B cell (primary cell): ENCODE results near the gene UBE2J2. TPM values are rescaled to one million over a fixed set of nuclear protein-coding genes. Genes with fewer than 3 reads are reported as not detected.

Experiments
- ATAC-seq: fragments of 200-7000 bp; cut with Tn5 transposase; one replicate; pipeline ENCODE4 v1.10.0; 2021; ENCODE audit warnings: low read depth, mild to moderate bottlenecking, moderate number of reproducible peaks, moderate library complexity
- CTCF ChIA-PET: fragments of 350-600 bp; sonication (Branson Sonifier 250); formaldehyde crosslinking; loops from one replicate; lab custom pipeline; 2021; ENCODE audit warnings: antibody characterized with exemption, inconsistent platforms; lab: Charles Lee
- POLR2A ChIA-PET: fragments of 350-600 bp; sonication (Branson Sonifier 250); formaldehyde crosslinking; loops from one replicate; lab custom pipeline; 2021; ENCODE audit warnings: antibody characterized with exemption; lab: Charles Lee
- DNase-seq: peaks from one replicate; pipeline ENCODE4 v3.0.0; 2013
- H2AFZ ChIP-seq: 2 replicates; pipeline ENCODE4 v1.6.1; 2012; ENCODE audit warnings: mild to moderate bottlenecking, low read depth, low read length; ENCODE audit not compliant: insufficient read depth, poor library complexity, severe bottlenecking
- H3K27ac ChIP-seq, 2 donors: 1 replicate in 1 of 2; 2 replicates in 1 of 2; pipeline ENCODE4 v1.5.1; 2012 to 2013; ENCODE audit warnings: low read length in 2 of 2, mild to moderate bottlenecking in 2 of 2, moderate library complexity in 1 of 2
- H3K27me3 ChIP-seq, 4 experiments: fragments of 200-600 bp in 1 of 4; sonication (generic) in 1 of 4; replicated peaks in 1 of 4; 1 replicate in 2 of 4; 2 replicates in 2 of 4; pipeline versions ENCODE4 v1.6.1 to v1.7.0; 2013 to 2016; ENCODE audit warnings: low read length in 3 of 4, mild to moderate bottlenecking in 2 of 4, mixed read lengths in 1 of 4, moderate library complexity in 1 of 4; ENCODE audit not compliant: insufficient read depth in 4 of 4, control insufficient read depth in 3 of 4; ENCODE audit errors: control extremely low read depth in 1 of 4
- H3K36me3 ChIP-seq, 2 experiments: replicated peaks in 1 of 2; 1 replicate in 1 of 2; 2 replicates in 1 of 2; pipeline versions ENCODE4 v1.6.1 to v1.7.1; 2013; ENCODE audit warnings: low read length in 1 of 2; ENCODE audit not compliant: insufficient read depth in 2 of 2, control insufficient read depth in 1 of 2; ENCODE audit errors: control extremely low read depth in 1 of 2, extremely low read depth in 1 of 2
- H3K4me1 ChIP-seq, 2 donors: fragments of 200-600 bp in 1 of 2; sonication (generic) in 1 of 2; 1 replicate in 1 of 2; 2 replicates in 1 of 2; pipeline versions ENCODE4 v1.5.1 to v1.6.1; 2013 to 2017; ENCODE audit warnings: low read length in 2 of 2; ENCODE audit not compliant: control insufficient read depth in 2 of 2, insufficient read depth in 2 of 2
- H3K4me2 ChIP-seq: replicated peaks from 2 replicates; pipeline ENCODE3; 2012; ENCODE audit warnings: mild to moderate bottlenecking, low read depth, low read length; ENCODE audit not compliant: poor library complexity, severe bottlenecking
- H3K4me3 ChIP-seq, 5 experiments: fragments of 200-600 bp in 1 of 5; sonication (generic) in 1 of 5; 1 replicate in 3 of 5; 2 replicates in 2 of 5; pipeline versions ENCODE4 v1.5.1 to v1.7.0; 2011 to 2016; ENCODE audit warnings: low read length in 4 of 5, mild to moderate bottlenecking in 4 of 5, low read depth in 2 of 5, control low read depth in 1 of 5, moderate library complexity in 1 of 5; ENCODE audit not compliant: insufficient read depth in 1 of 5; ENCODE audit errors: control extremely low read depth in 1 of 5, extremely low read depth in 1 of 5
- H3K79me2 ChIP-seq: fragments of 200-600 bp; sonication (generic); one replicate; pipeline ENCODE4 v1.6.0; 2016; ENCODE audit warnings: low read length; ENCODE audit not compliant: control insufficient read depth, insufficient read depth
- H3K9ac ChIP-seq: fragments of 200-600 bp; sonication (generic); 2 replicates; pipeline ENCODE4 v1.6.1; 2017; ENCODE audit warnings: mild to moderate bottlenecking, low read length, moderate library complexity
- H3K9me3 ChIP-seq, 3 donors: one replicate each; pipeline versions ENCODE4 v1.6.1 to v1.7.1; 2013; ENCODE audit warnings: low read length in 2 of 3; ENCODE audit not compliant: control insufficient read depth in 2 of 3, insufficient read depth in 1 of 3; ENCODE audit errors: control extremely low read depth in 1 of 3
- H4K20me1 ChIP-seq: 2 replicates; pipeline ENCODE4 v1.6.0; 2012; ENCODE audit warnings: mild to moderate bottlenecking, low read length; ENCODE audit not compliant: insufficient read depth, control insufficient read depth, poor library complexity, severe bottlenecking
- H3K27ac Mint-ChIP-seq: one replicate; pipeline ENCODE4 v1.8.0; 2021; ENCODE audit warnings: mixed read lengths
- H3K27me3 Mint-ChIP-seq: one replicate; pipeline ENCODE4 v1.8.0; 2021; ENCODE audit warnings: mixed read lengths
- H3K4me1 Mint-ChIP-seq: one replicate; pipeline ENCODE4 v1.8.0; 2021; ENCODE audit warnings: mixed read lengths
- H3K4me3 Mint-ChIP-seq: one replicate; pipeline ENCODE4 v1.8.0; 2021; ENCODE audit warnings: mixed read lengths
- H3K9me3 Mint-ChIP-seq: one replicate; pipeline ENCODE4 v1.8.0; 2022; ENCODE audit warnings: mixed read lengths; ENCODE audit not compliant: insufficient read depth
- EZH2 ChIP-seq: IDR thresholded peaks from 2 replicates; pipeline ENCODE4 v1.6.1; 2012; ENCODE audit warnings: borderline replicate concordance, low read depth, mild to moderate bottlenecking, moderate library complexity, low read length; ENCODE audit not compliant: insufficient read depth, poor library complexity, severe bottlenecking
- WGBS: methylation state at CpG from one replicate; pipeline ENCODE4 v1.1.5; 2013; ENCODE audit warnings: missing lambda C conversion rate; ENCODE audit not compliant: insufficient coverage; 5-methylcytosine and 5-hydroxymethylcytosine counted together
- intact Hi-C: fragments of 100-400 bp; cut with micrococcal nuclease; formaldehyde crosslinking; loops from one replicate; pipeline ENCODE4 v1.10.0; 2022
- polyA plus RNA-seq: library from polyadenylated mRNA; depleted of rRNA; stranded (reverse); fragments of >200 nt; gene quantifications from 2 replicates; pipeline ENCODE4 v1.2.3, GENCODE V29; 2012
- total RNA-seq, 2 donors: library from RNA; stranded (reverse); fragments of 120-200 nt in 1 of 2; gene quantifications; 1 replicate in 1 of 2; 2 replicates in 1 of 2; pipeline versions ENCODE4 v1.2.3 to v1.2.4, GENCODE V29; 2013 to 2022
- TF ChIP-seq, protein P1 (sequence below): fragments of 200-600 bp; IDR thresholded peaks from one replicate; pipeline ENCODE4 v1.8.0; 2022; ENCODE audit warnings: antibody characterized with exemption, mild to moderate bottlenecking

UBE2J2 gene
- total and polyA plus RNA-seq, 2 donors (not counting 1 experiment from before 2014, with no cell fraction given): 40.1 to 115 TPM

DNA sequence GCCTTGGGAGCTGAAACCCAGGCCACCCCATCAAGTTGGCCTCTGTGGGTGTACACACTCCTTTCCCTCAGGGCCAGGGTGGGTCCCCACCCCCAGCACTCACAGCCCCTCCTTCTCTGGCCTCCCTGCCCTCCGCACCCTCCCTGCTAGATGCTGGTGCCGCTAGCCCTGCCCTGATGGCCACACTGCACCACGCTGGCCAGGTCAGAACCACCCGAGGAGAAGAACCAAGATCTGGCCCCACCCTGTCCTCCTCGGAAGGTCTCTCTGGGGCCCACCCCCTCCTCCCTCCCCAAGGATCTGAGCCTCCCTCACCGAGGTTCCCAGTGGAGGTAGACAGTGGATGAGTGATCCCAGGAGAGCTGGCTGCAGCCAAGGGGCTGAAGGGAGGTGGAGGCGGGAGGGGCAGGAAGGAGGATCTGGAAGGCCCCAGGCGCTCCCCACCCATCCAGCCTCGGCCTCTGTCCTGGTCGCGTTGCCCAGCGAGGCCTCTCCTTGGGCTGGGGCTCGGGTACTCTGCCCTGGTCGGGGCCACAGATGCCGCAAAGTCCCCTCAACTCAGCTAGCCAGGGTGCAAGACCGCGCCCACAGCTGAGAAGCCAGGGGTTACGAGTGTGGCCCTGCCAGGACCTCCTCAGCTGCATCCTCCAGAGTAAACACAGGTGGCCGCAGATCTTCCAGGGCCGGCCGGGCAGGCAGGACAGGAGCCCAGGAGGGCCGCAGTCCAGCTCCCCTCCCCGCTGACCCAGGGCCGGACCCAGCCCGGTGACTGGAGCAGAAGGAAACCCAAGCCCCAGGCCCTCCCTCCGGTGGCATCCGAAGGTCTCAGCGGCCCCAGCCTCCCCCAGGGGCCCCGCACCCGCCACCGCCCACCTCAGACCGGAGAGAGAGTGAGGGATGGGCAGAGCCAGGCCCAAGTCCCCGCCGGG is 36.4 kb downstream of the UBE2J2 start:
- CTCF ChIA-PET: interaction anchor here (2.8 kb wide), 1 partner anchor 115 kb away, joined by 19 read pairs; no protein-coding TSS in a partner anchor

More for the DNA sequence above, 36.4 kb downstream of the UBE2J2 start:
- Mint-ChIP-seq H3K9me3 (no peaks in the 10 kb centered on the region), H3K27me3 (no peaks in the 10 kb centered on the region), H3K4me3 (peak overlapping the region; percentile 29), H3K27ac (no peak overlapping the region), H3K4me1 (peaks cover 26% of the 10 kb centered on the region)
- H4K20me1 ChIP-seq: peaks cover 24% of the 10 kb centered on the region
- H3K4me2 ChIP-seq: peak overlapping the region; percentile 58
- no peak for TF ChIP-seq EZH2
- TF ChIP-seq, protein P1, sequence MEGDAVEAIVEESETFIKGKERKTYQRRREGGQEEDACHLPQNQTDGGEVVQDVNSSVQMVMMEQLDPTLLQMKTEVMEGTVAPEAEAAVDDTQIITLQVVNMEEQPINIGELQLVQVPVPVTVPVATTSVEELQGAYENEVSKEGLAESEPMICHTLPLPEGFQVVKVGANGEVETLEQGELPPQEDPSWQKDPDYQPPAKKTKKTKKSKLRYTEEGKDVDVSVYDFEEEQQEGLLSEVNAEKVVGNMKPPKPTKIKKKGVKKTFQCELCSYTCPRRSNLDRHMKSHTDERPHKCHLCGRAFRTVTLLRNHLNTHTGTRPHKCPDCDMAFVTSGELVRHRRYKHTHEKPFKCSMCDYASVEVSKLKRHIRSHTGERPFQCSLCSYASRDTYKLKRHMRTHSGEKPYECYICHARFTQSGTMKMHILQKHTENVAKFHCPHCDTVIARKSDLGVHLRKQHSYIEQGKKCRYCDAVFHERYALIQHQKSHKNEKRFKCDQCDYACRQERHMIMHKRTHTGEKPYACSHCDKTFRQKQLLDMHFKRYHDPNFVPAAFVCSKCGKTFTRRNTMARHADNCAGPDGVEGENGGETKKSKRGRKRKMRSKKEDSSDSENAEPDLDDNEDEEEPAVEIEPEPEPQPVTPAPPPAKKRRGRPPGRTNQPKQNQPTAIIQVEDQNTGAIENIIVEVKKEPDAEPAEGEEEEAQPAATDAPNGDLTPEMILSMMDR: no peak
- no peak overlapping the region for H3K4me3 ChIP-seq
- peaks cover 0 to 36% (median 8%) of the 10 kb centered on the region in 4 experiments for H3K27me3 ChIP-seq
- 63% methylated on average over 29 of the region's 34 CpGs for WGBS
- POLR2A ChIA-PET: interaction anchor here (1.6 kb wide), 1 partner anchor 115 kb away, joined by 3 read pairs; no protein-coding TSS in a partner anchor
- peak; percentile 26 for ATAC-seq
- H3K9me3 ChIP-seq: peaks cover 0 to 5% (median 0%) of the 10 kb centered on the region in 3 donors
- peaks cover 22% of the 10 kb centered on the region for H3K79me2 ChIP-seq
- DNase-seq: no peak
- intact Hi-C loops: loop anchor here (10.0 kb wide), 1 partner anchor 202 kb away; no protein-coding TSS in a partner anchor
- peaks cover 0 to 8% of the 10 kb centered on the region in 2 experiments for H3K36me3 ChIP-seq
- no peak overlapping the region for H2AFZ ChIP-seq
- H3K27ac ChIP-seq: no peak overlapping the region
- peaks cover 23 to 24% of the 10 kb centered on the region in 2 donors for H3K4me1 ChIP-seq
- H3K9ac ChIP-seq: no peak overlapping the region
